BJ (cell line): Measurements from ENCODE around the gene SMOC2. TPM values are rescaled to one million over a fixed set of nuclear protein-coding genes. Genes with fewer than 3 reads are reported as not detected.

Experiments
- CTCF ChIA-PET: fragments of 350-600 bp; formaldehyde crosslinking; extraction: SDS; loops from one replicate; lab custom pipeline; 2021; ENCODE audit warnings: antibody characterized with exemption, inconsistent platforms; lab: Yijun Ruan, JAX
- POLR2A ChIA-PET: fragments of 300-600 bp; sonication (Branson Sonifier 250); formaldehyde crosslinking; extraction: SDS; loops from one replicate; lab custom pipeline; 2021; ENCODE audit warnings: antibody characterized with exemption; lab: Charles Lee
- DNase-seq: peaks from one replicate; pipeline ENCODE4 v3.0.0-alpha.2; 2011; ENCODE audit warnings: low read depth
- H3K27me3 ChIP-seq: 2 replicates; pipeline ENCODE4 v1.6.0; 2011; ENCODE audit warnings: low read length; ENCODE audit not compliant: control insufficient read depth, insufficient read depth
- H3K36me3 ChIP-seq: 2 replicates; pipeline ENCODE4 v1.5.1; 2011; ENCODE audit warnings: low read length; ENCODE audit not compliant: control insufficient read depth, insufficient read depth
- H3K4me3 ChIP-seq: 2 replicates; pipeline ENCODE4 v1.5.1; 2011; ENCODE audit warnings: low read depth, mild to moderate bottlenecking, control low read depth, low read length
- polyA plus RNA-seq: library from polyadenylated mRNA; depleted of rRNA; stranded (reverse); fragments of >200 nt; gene quantifications from 2 replicates; pipeline ENCODE4 v1.2.3, GENCODE V29; 2011
- TF ChIP-seq, protein P1 (sequence below): IDR thresholded peaks from 2 replicates; pipeline ENCODE4 v1.5.1; 2011; ENCODE audit warnings: low read depth, mild to moderate bottlenecking, control low read depth, inconsistent platforms, low read length, moderate library complexity; ENCODE audit not compliant: insufficient read depth

The SMOC2 gene
- polyA plus RNA-seq, 1 experiment = not detected

DNA sequence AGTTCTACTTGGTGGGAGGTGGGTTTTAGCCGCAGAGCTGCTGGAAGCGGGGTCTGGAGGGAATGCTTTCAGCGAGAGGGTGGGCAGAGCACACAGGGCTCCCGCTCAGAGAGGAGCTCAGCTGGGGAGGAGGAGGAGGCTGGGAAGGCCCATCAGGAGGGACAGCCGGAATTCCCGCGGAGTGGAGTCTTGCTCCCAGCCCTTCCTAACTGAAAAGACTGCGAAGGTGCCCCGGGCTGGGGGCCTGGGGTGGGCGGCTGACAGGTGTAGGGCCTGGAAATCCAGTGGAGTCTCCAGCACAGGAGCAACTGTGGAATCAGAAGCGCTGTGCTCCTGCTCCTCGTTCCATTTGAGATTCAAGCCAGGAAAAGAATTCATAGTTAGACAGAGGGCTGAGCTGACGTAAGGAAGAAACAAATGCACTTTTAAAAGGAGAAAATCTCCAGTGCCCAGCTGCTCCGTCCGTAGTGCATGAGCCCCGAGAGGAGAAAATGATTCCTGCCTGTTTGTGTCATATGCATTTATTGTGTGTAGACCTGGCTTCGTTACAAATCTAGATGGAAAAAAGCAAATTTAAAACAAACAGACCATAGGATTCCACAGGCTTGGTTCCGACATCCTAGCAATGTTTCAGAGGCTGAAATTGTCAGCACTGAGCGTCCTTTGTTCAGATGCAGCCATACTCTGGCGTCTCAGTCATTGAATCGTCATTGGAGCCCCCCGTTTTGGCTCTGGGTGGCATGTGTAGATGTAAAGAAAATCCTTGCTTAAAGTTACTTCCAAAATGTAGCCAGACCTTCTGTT, 197.7 kb downstream of the SMOC2 start:
- H3K4me3 ChIP-seq = no peak overlapping the region
- H3K36me3 ChIP-seq = no peaks in the 10 kb centered on the region
- H3K27me3 ChIP-seq = no peaks in the 10 kb centered on the region
- DNase-seq = no peak
- ChIA-PET CTCF (interaction anchor here (0.7 kb wide), 1 partner anchor 85 kb away, joined by 3 read pairs; no protein-coding TSS in a partner anchor), POLR2A (no interaction called here)
- TF ChIP-seq, protein P1, sequence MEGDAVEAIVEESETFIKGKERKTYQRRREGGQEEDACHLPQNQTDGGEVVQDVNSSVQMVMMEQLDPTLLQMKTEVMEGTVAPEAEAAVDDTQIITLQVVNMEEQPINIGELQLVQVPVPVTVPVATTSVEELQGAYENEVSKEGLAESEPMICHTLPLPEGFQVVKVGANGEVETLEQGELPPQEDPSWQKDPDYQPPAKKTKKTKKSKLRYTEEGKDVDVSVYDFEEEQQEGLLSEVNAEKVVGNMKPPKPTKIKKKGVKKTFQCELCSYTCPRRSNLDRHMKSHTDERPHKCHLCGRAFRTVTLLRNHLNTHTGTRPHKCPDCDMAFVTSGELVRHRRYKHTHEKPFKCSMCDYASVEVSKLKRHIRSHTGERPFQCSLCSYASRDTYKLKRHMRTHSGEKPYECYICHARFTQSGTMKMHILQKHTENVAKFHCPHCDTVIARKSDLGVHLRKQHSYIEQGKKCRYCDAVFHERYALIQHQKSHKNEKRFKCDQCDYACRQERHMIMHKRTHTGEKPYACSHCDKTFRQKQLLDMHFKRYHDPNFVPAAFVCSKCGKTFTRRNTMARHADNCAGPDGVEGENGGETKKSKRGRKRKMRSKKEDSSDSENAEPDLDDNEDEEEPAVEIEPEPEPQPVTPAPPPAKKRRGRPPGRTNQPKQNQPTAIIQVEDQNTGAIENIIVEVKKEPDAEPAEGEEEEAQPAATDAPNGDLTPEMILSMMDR = no peak

DNA sequence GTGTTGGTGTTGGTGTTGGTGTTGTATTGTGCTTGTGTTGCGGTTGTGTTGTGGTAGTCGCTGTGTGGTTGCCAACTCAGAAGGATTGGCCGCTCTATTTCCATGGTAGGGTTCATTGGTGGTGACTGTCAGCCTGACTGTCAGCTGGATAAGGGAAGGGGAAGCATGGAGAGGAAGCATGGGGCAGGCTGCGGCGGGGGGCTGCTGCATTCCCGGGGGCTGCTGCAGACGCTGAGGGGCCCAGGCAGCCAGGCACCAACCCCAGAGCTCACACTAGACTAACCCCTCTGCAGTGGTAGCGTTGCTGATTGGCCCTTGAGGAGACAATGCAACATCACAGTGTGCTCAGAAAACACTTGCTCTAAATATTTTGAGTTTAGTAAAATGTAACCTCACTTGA, 199.2 kb downstream of the SMOC2 start:
- TF ChIP-seq, protein P1 = no peak
- Histone ChIP-seq H3K36me3 (no peaks in the 10 kb centered on the region), H3K4me3 (no peak overlapping the region), H3K27me3 (no peaks in the 10 kb centered on the region)
- DNase-seq = no peak
- ChIA-PET CTCF (no interaction called here), POLR2A (no interaction called here)

DNA sequence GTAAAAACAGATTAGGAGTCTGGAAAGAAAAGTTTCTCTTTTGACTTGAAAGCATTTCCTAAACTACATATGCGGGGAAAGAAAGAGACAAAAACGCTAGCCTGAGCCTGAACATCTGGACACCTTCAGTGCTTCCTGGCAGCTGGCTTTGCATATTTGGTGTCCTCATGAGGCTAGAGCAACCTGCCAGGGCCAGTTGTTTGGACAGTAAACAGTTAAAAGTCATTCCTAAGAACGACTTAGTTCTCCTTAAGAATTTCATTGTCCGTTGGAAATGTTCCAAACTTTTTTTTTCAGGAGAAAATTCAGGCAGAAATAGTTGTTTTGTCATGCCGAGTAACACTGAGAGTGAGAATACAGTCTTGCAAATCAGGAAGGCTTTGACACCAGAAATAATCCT, 199.8 kb downstream of the SMOC2 start:
- ChIA-PET POLR2A (no interaction called here), CTCF (no interaction called here)
- no peaks in the 10 kb centered on the region for H3K36me3 ChIP-seq
- no peak overlapping the region for H3K4me3 ChIP-seq
- DNase-seq = no peak
- no peaks in the 10 kb centered on the region for H3K27me3 ChIP-seq
- TF ChIP-seq, protein P1 = no peak

DNA sequence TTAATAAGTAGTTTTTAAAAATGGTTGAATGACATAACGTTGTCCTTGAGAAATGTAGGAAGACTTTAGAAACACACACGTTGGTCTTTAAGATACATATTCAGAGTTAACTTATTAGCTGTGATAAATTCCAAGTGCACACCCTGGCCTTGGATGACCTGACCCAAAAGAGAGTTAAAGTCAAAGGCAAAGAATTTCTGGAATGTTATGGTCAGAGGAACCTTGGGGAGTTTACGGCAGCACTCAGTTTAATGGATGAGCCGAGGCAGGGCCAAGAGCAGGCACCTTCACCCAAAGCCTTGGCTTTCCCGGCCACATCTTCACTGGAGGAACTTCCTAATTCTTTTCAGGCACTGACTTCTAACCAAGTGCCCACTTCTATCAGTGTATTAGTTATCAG, 200.5 kb downstream of the SMOC2 start:
- no peak for DNase-seq
- TF ChIP-seq, protein P1 = no peak
- CTCF ChIA-PET = no interaction called here
- POLR2A ChIA-PET = no interaction called here
- Histone ChIP-seq H3K36me3 (no peaks in the 10 kb centered on the region), H3K27me3 (no peaks in the 10 kb centered on the region), H3K4me3 (no peak overlapping the region)

DNA sequence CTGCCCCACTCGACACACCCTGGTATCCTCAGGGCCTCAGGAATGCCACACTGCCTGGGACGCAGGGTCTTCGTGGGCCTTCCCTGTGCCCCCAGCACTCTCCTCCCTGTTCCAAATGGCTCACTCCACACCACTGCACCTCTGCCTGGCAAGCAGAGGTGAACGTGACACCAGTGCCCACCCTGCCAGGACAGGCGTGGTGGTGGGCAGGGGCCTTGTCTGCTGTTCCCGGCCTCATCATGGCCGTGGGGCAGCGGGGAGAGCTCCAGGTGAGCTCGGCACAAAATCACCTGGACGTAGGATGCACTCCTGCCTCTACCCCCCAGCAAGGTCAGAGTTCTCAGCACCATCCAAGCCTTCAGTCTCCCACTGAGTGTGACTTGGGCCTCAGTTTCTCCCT, 202.4 kb downstream of the SMOC2 start:
- POLR2A ChIA-PET = no interaction called here
- CTCF ChIA-PET = no interaction called here
- TF ChIP-seq, protein P1 = no peak
- DNase-seq = no peak
- H3K36me3 ChIP-seq = no peaks in the 10 kb centered on the region
- no peak overlapping the region for H3K4me3 ChIP-seq
- no peaks in the 10 kb centered on the region for H3K27me3 ChIP-seq
